T-cell (primary cell): ENCODE data around the gene SEC16B. TPM values are rescaled to one million over a fixed set of nuclear protein-coding genes. Genes with fewer than 3 reads are reported as not detected.
"Not testable (repeated sequence)": the region's sequence is repeated elsewhere in the genome, so short reads cannot be mapped to it uniquely, and the experiment has no call there.

Source experiments
- ATAC-seq, 4 experiments: fragments of 200-7000 bp in 3 of 4; fragments of 150-1000 bp in 1 of 4; cut with Tn5 transposase; replicated peaks in 1 of 4; 1 replicate in 3 of 4; 2 replicates in 1 of 4; pipeline ENCODE4 v1.10.0; 2021; ENCODE audit warnings: moderate library complexity in 3 of 4, mild to moderate bottlenecking in 2 of 4, moderate number of reproducible peaks in 1 of 4
- CTCF ChIA-PET, 2 donors: fragments of 300-600 bp; sonication (Branson Sonifier 250); formaldehyde crosslinking; loops; one replicate each; lab custom pipeline; 2022; ENCODE audit warnings: antibody characterized with exemption in 2 of 2; lab: Charles Lee
- POLR2A ChIA-PET, 2 donors: fragments of 300-600 bp; sonication (Branson Sonifier 250); formaldehyde crosslinking; loops; one replicate each; lab custom pipeline; 2022; ENCODE audit warnings: antibody characterized with exemption in 2 of 2; lab: Charles Lee
- DNase-seq, 35 experiments: peaks; one replicate each; pipeline versions ENCODE4 v3.0.0 to v3.0.0-alpha.2; 2013 to 2023
- H3K27ac ChIP-seq: one replicate; pipeline ENCODE4 v1.5.1; 2013; ENCODE audit warnings: low read length
- H3K27me3 ChIP-seq, 2 experiments: replicated peaks in 1 of 2; 1 replicate in 1 of 2; 2 replicates in 1 of 2; pipeline versions ENCODE4 v1.6.1 to v1.7.0; 2013; ENCODE audit warnings: low read length in 1 of 2, mixed read lengths in 1 of 2; ENCODE audit not compliant: control insufficient read depth in 2 of 2, insufficient read depth in 2 of 2; ENCODE audit errors: extremely low read depth in 1 of 2
- H3K36me3 ChIP-seq, 2 donors: 1 replicate in 1 of 2; 2 replicates in 1 of 2; pipeline versions ENCODE4 v1.6.1 to v1.7.0; 2013; ENCODE audit warnings: low read length in 1 of 2; ENCODE audit not compliant: control insufficient read depth in 2 of 2, insufficient read depth in 1 of 2; ENCODE audit errors: extremely low read depth in 1 of 2
- H3K4me1 ChIP-seq, 2 experiments: 1 replicate in 1 of 2; 2 replicates in 1 of 2; pipeline versions ENCODE4 v1.6.1 to v1.7.0; 2013; ENCODE audit warnings: low read length in 2 of 2, mixed read lengths in 1 of 2; ENCODE audit not compliant: insufficient read depth in 2 of 2, control insufficient read depth in 1 of 2; ENCODE audit errors: extremely low read depth in 1 of 2
- H3K4me3 ChIP-seq, 2 donors: 1 replicate in 1 of 2; 2 replicates in 1 of 2; pipeline versions ENCODE4 v1.5.1 to v1.7.0; 2013; ENCODE audit warnings: mild to moderate bottlenecking in 2 of 2, low read length in 1 of 2, moderate library complexity in 1 of 2; ENCODE audit not compliant: control insufficient read depth in 1 of 2; ENCODE audit errors: extremely low read depth in 1 of 2
- H3K9me3 ChIP-seq: 2 replicates; pipeline ENCODE4 v1.7.0; 2013
- H3K27ac Mint-ChIP-seq, 2 donors: one replicate each; pipeline ENCODE4 v1.8.0; 2020 to 2021; ENCODE audit warnings: mild to moderate bottlenecking in 2 of 2, mixed read lengths in 2 of 2
- H3K27me3 Mint-ChIP-seq, 2 donors: one replicate each; pipeline ENCODE4 v1.8.0; 2021 to 2022; ENCODE audit warnings: mixed read lengths in 2 of 2
- H3K36me3 Mint-ChIP-seq: one replicate; pipeline ENCODE4 v1.8.0; 2021; ENCODE audit warnings: mixed read lengths
- H3K4me1 Mint-ChIP-seq, 3 donors: one replicate each; pipeline ENCODE4 v1.8.0; 2020 to 2022; ENCODE audit warnings: mixed read lengths in 3 of 3, mild to moderate bottlenecking in 1 of 3
- H3K4me3 Mint-ChIP-seq, 3 donors: one replicate each; pipeline ENCODE4 v1.8.0; 2020 to 2022; ENCODE audit warnings: mild to moderate bottlenecking in 3 of 3, mixed read lengths in 3 of 3, moderate library complexity in 3 of 3
- H3K9me3 Mint-ChIP-seq, 3 donors: one replicate each; pipeline ENCODE4 v1.8.0; 2020 to 2022; ENCODE audit warnings: mixed read lengths in 3 of 3
- WGBS: methylation state at CpG from one replicate; pipeline ENCODE4 v1.1.5; 2013; ENCODE audit warnings: missing lambda C conversion rate; ENCODE audit not compliant: insufficient coverage; 5-methylcytosine and 5-hydroxymethylcytosine counted together
- total RNA-seq, 35 experiments: library from RNA in 6 of 35; stranded (reverse) in 6 of 35; fragments of 120-200 nt in 1 of 35; gene quantifications; one replicate each; pipeline versions ENCODE4 v1.2.1 to v1.2.4 and lab custom pipeline; 2013 to 2026

Gene SEC16B
- total RNA-seq, 5 donors from 2014 or later (not counting 1 experiment from before 2014, with no cell fraction given): not detected

- no peaks in the 10 kb centered on the region for H3K4me1 ChIP-seq
- H3K4me3 ChIP-seq: no peak overlapping the region
- Mint-ChIP-seq H3K4me1 (no peaks in the 10 kb centered on the region), H3K4me3 (no peak overlapping the region), H3K27ac (no peak overlapping the region), H3K9me3 (peaks cover 0 to 17% (median 10%) of the 10 kb centered on the region in 3 donors), H3K36me3 (no peaks in the 10 kb centered on the region), H3K27me3 (no peaks in the 10 kb centered on the region)
- CTCF ChIA-PET: no interaction called here
- DNase-seq (no peak), ATAC-seq (no peak)
- H3K36me3 ChIP-seq: no peaks in the 10 kb centered on the region
- POLR2A ChIA-PET: no interaction called here
- no peaks in the 10 kb centered on the region for H3K9me3 ChIP-seq
- 88% methylated on average over 3 of the region's 5 CpGs for WGBS
- no peak overlapping the region for H3K27ac ChIP-seq
- no peaks in the 10 kb centered on the region for H3K27me3 ChIP-seq
Observed at GRCh38 chr1:177995369-177995768, 25.5 kb upstream of the SEC16B start.

- H3K27ac ChIP-seq, H3K27me3 Mint-ChIP-seq, H3K9me3 ChIP-seq, H3K4me1 ChIP-seq, H3K36me3 ChIP-seq, H3K36me3 Mint-ChIP-seq, ATAC-seq, H3K27me3 ChIP-seq, H3K27ac Mint-ChIP-seq, DNase-seq, POLR2A ChIA-PET, CTCF ChIA-PET, H3K4me3 ChIP-seq, H3K4me3 Mint-ChIP-seq, H3K4me1 Mint-ChIP-seq: not testable (repeated sequence)
- 68% methylated on average over 3 of the region's 5 CpGs for WGBS
- peaks cover 7 to 28% (median 19%) of the 10 kb centered on the region in 3 donors for H3K9me3 Mint-ChIP-seq
Observed at GRCh38 chr1:177986281-177986680, 16.4 kb upstream of the SEC16B start.

- Histone ChIP-seq H3K27ac (no peak overlapping the region), H3K27me3 (no peaks in the 10 kb centered on the region), H3K36me3 (no peaks in the 10 kb centered on the region), H3K4me3 (no peak overlapping the region), H3K4me1 (no peaks in the 10 kb centered on the region), H3K9me3 (no peaks in the 10 kb centered on the region)
- ATAC-seq (no peak), DNase-seq (no peak)
- ChIA-PET CTCF (no interaction called here), POLR2A (no interaction called here)
- Mint-ChIP-seq H3K27me3 (no peaks in the 10 kb centered on the region), H3K4me1 (no peaks in the 10 kb centered on the region), H3K36me3 (no peaks in the 10 kb centered on the region), H3K27ac (no peak overlapping the region), H3K4me3 (no peak overlapping the region), H3K9me3 (peaks cover 5 to 28% (median 14%) of the 10 kb centered on the region in 3 donors)
- 83% methylated on average over 1 of the region's 1 CpG for WGBS
Observed at GRCh38 chr1:177984761-177985160, 14.9 kb upstream of the SEC16B start.

- H3K4me1 ChIP-seq: no peaks in the 10 kb centered on the region
- Mint-ChIP-seq H3K9me3 (peaks cover 2 to 23% (median 7%) of the 10 kb centered on the region in 3 donors), H3K4me1 (no peaks in the 10 kb centered on the region), H3K4me3 (no peak overlapping the region), H3K27me3 (no peaks in the 10 kb centered on the region), H3K27ac (no peak overlapping the region), H3K36me3 (no peaks in the 10 kb centered on the region)
- no peaks in the 10 kb centered on the region for H3K27me3 ChIP-seq
- ATAC-seq (no peak), DNase-seq (no peak)
- 20% methylated on average over 1 of the region's 3 CpGs for WGBS
- no peak overlapping the region for H3K27ac ChIP-seq
- ChIA-PET CTCF (no interaction called here), POLR2A (no interaction called here)
- no peak overlapping the region for H3K4me3 ChIP-seq
- no peaks in the 10 kb centered on the region for H3K9me3 ChIP-seq
- no peaks in the 10 kb centered on the region for H3K36me3 ChIP-seq
Observed at GRCh38 chr1:177984136-177984525, 14.3 kb upstream of the SEC16B start.

GRCh38 chr1:177983482-177984135 lies 13.8 kb upstream of the SEC16B start:
- WGBS: 67% methylated on average over 1 of the region's 3 CpGs
- Mint-ChIP-seq H3K9me3 (peaks cover 2 to 18% (median 2%) of the 10 kb centered on the region in 3 donors), H3K4me1 (no peaks in the 10 kb centered on the region), H3K27me3 (no peaks in the 10 kb centered on the region), H3K27ac (no peak overlapping the region), H3K4me3 (no peak overlapping the region), H3K36me3 (no peaks in the 10 kb centered on the region)
- Histone ChIP-seq H3K27me3 (no peaks in the 10 kb centered on the region), H3K36me3 (no peaks in the 10 kb centered on the region), H3K9me3 (no peaks in the 10 kb centered on the region), H3K27ac (no peak overlapping the region), H3K4me1 (no peaks in the 10 kb centered on the region), H3K4me3 (no peak overlapping the region)
- ATAC-seq: no peak
- ChIA-PET CTCF (no interaction called here), POLR2A (no interaction called here)
- DNase-seq: no peak

- H3K27ac Mint-ChIP-seq: no peak overlapping the region
- WGBS: 100% methylated on average over 2 of the region's 5 CpGs
- no peaks in the 10 kb centered on the region for H3K4me1 Mint-ChIP-seq
- DNase-seq: no peak
- no peaks in the 10 kb centered on the region for H3K4me1 ChIP-seq
- no peaks in the 10 kb centered on the region for H3K9me3 ChIP-seq
- peaks cover 0 to 13% (median 2%) of the 10 kb centered on the region in 3 donors for H3K9me3 Mint-ChIP-seq
- H3K27ac ChIP-seq: no peak overlapping the region
- no peaks in the 10 kb centered on the region for H3K27me3 ChIP-seq
- POLR2A ChIA-PET: no interaction called here
- H3K4me3 Mint-ChIP-seq: no peak overlapping the region
- H3K36me3 ChIP-seq: no peaks in the 10 kb centered on the region
- no peaks in the 10 kb centered on the region for H3K36me3 Mint-ChIP-seq
- no peaks in the 10 kb centered on the region for H3K27me3 Mint-ChIP-seq
- ATAC-seq: no peak
- no peak overlapping the region for H3K4me3 ChIP-seq
- CTCF ChIA-PET: no interaction called here
Observed at GRCh38 chr1:177983077-177983476, 13.2 kb upstream of the SEC16B start.

GRCh38 chr1:177981200-177981599 lies 11.3 kb upstream of the SEC16B start:
- Mint-ChIP-seq H3K27ac (no peak overlapping the region), H3K4me1 (no peaks in the 10 kb centered on the region), H3K9me3 (peaks cover 0 to 2% (median 0%) of the 10 kb centered on the region in 3 donors), H3K4me3 (no peak overlapping the region), H3K27me3 (no peaks in the 10 kb centered on the region), H3K36me3 (no peaks in the 10 kb centered on the region)
- H3K4me1 ChIP-seq: no peaks in the 10 kb centered on the region
- H3K27ac ChIP-seq: no peak overlapping the region
- H3K9me3 ChIP-seq: no peaks in the 10 kb centered on the region
- H3K4me3 ChIP-seq: no peak overlapping the region
- ATAC-seq (no peak), DNase-seq (no peak)
- no CpG with 5 or more reads among the region's 1 CpG for WGBS
- CTCF ChIA-PET: no interaction called here
- H3K36me3 ChIP-seq: no peaks in the 10 kb centered on the region
- POLR2A ChIA-PET: no interaction called here
- no peaks in the 10 kb centered on the region for H3K27me3 ChIP-seq
